Upper lobe of left lung (tissue), 6 donors: ENCODE results near the gene DDX27. TPM values are rescaled to one million over a fixed set of nuclear protein-coding genes. Genes with fewer than 3 reads are reported as not detected.

Experiments used
- ATAC-seq, 2 donors: fragments of 200-7000 bp; cut with Tn5 transposase; one replicate each; pipeline ENCODE4 v1.9.1; 2022; ENCODE audit warnings: mild to moderate bottlenecking in 2 of 2, moderate library complexity in 2 of 2; ENCODE audit not compliant: low FRiP score in 2 of 2
- DNase-seq, 2 donors: peaks; one replicate each; pipeline ENCODE4 v3.0.0-alpha.2; 2019 to 2020
- H3K27ac ChIP-seq, 4 donors: fragments of 200-600 bp; sonication (generic); one replicate each; pipeline ENCODE4 v1.5.1; 2016 to 2019
- H3K27me3 ChIP-seq, 4 donors: fragments of 200-600 bp; sonication (generic); one replicate each; pipeline ENCODE4 v1.5.1; 2017 to 2019
- H3K36me3 ChIP-seq, 4 donors: fragments of 200-600 bp; sonication (generic); one replicate each; pipeline ENCODE4 v1.5.1; 2016 to 2019
- H3K4me1 ChIP-seq, 4 donors: fragments of 200-600 bp; sonication (generic); one replicate each; pipeline ENCODE4 v1.5.1; 2018 to 2019
- H3K4me3 ChIP-seq, 4 donors: fragments of 200-600 bp; sonication (generic); one replicate each; pipeline ENCODE4 v1.5.1; 2017 to 2019; ENCODE audit warnings: mild to moderate bottlenecking in 2 of 4, moderate library complexity in 1 of 4
- H3K9me3 ChIP-seq, 4 donors: fragments of 200-600 bp; sonication (generic); one replicate each; pipeline ENCODE4 v1.5.1; 2018 to 2019
- EP300 ChIP-seq, 4 donors: sonication (generic); formaldehyde crosslinking; IDR thresholded peaks; one replicate each; pipeline ENCODE4 v1.5.1; 2017; ENCODE audit warnings: antibody characterized with exemption in 4 of 4, control low read depth in 2 of 4
- POLR2A ChIP-seq, 4 donors: fragments of 450-650 bp; IDR thresholded peaks; one replicate each; pipeline ENCODE4 v1.5.1; 2016 to 2017; ENCODE audit warnings: antibody characterized with exemption in 4 of 4, mild to moderate bottlenecking in 2 of 4
- POLR2AphosphoS5 ChIP-seq, 2 donors: sonication (generic); formaldehyde crosslinking; IDR thresholded peaks; one replicate each; pipeline ENCODE4 v1.5.1; 2017; ENCODE audit warnings: antibody characterized with exemption in 2 of 2
- WGBS, 2 donors: methylation state at CpG; one replicate each; pipeline ENCODE4 v1.1.5; 2017 to 2018; 5-methylcytosine and 5-hydroxymethylcytosine counted together
- total RNA-seq, 6 donors: library from RNA; depleted of rRNA in 4 of 6; stranded (reverse); fragments of >200 nt in 4 of 6; gene quantifications; one replicate each; pipeline versions ENCODE4 v1.1.0 to v1.2.1, GENCODE V29; 2016 to 2021
- TF ChIP-seq, protein P1 (sequence below), 6 experiments: fragments of 450-650 bp in 4 of 6; fragments of 200-600 bp in 2 of 6; sonication (generic) in 2 of 6; IDR thresholded peaks; one replicate each; pipeline ENCODE4 v1.5.1; 2016 to 2019; ENCODE audit warnings: antibody characterized with exemption in 6 of 6
- donor health status: DM: no; HTN: no; CAD: no; lungs with moderate emphysema.
- donor health status: DM: no; HTN: yes; CAD: no; lungs with severe emphysema.

The DDX27 gene
- total RNA-seq, 6 donors from 2014 or later, result 26.7 to 43.0 (median 31.0) TPM

DNA sequence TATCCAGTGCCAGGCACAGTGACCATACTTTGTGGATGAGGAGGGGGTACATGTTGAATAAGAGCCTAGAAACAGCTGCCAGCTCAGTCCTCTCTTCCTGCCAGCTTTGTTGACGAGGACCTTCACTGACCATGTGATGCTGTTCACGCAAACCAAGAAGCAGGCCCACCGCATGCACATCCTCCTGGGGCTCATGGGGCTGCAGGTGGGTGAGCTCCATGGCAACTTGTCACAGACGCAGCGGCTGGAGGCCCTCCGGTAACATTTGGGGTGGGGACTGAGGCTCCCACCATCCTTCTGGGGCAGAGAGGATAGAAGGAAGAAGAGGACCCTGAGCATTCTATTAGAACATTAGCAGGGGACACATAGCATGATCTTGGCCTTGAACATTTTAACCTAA lies 15.6 kb downstream of the DDX27 start:
- no peaks in the 10 kb centered on the region for H3K9me3 ChIP-seq
- no peak for DNase-seq
- no peak overlapping the region for H3K4me3 ChIP-seq
- 88 to 91% methylated on average over 3 to 6 of the region's 6 CpGs for WGBS, 2 donors
- TF ChIP-seq, protein P1, sequence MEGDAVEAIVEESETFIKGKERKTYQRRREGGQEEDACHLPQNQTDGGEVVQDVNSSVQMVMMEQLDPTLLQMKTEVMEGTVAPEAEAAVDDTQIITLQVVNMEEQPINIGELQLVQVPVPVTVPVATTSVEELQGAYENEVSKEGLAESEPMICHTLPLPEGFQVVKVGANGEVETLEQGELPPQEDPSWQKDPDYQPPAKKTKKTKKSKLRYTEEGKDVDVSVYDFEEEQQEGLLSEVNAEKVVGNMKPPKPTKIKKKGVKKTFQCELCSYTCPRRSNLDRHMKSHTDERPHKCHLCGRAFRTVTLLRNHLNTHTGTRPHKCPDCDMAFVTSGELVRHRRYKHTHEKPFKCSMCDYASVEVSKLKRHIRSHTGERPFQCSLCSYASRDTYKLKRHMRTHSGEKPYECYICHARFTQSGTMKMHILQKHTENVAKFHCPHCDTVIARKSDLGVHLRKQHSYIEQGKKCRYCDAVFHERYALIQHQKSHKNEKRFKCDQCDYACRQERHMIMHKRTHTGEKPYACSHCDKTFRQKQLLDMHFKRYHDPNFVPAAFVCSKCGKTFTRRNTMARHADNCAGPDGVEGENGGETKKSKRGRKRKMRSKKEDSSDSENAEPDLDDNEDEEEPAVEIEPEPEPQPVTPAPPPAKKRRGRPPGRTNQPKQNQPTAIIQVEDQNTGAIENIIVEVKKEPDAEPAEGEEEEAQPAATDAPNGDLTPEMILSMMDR (IDR thresholded peaks at IDR 0.05), result no peak
- TF ChIP-seq EP300 (IDR thresholded peaks at IDR 0.05), result no peak
- no peak for TF ChIP-seq POLR2AphosphoS5 (IDR thresholded peaks at IDR 0.05)
- TF ChIP-seq POLR2A (IDR thresholded peaks at IDR 0.05), result no peak
- H3K4me1 ChIP-seq, result peaks cover 0 to 9% (median 0%) of the 10 kb centered on the region in 4 donors
- peaks cover 62 to 97% (median 89%) of the 10 kb centered on the region in 4 donors for H3K36me3 ChIP-seq
- no peak overlapping the region for H3K27ac ChIP-seq
- H3K27me3 ChIP-seq, result no peaks in the 10 kb centered on the region
- ATAC-seq, result no peak

DNA sequence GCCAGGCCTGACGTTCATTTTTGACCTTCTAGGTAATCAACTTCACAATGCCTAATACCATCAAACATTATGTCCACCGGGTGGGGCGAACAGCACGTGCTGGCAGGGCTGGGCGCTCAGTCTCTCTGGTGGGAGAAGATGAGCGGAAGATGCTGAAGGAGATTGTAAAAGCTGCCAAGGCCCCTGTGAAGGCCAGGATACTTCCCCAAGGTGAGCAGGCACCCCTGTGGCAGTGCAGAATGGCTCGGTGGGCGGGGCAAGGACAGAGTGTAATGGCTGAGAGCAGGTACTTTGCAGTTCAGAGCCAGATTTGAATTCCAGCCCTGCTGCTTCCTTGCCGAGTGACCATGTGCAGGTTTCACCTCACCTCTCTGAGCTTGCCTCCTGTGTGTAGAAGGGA lies 17.1 kb downstream of the DDX27 start:
- no peak for ATAC-seq

DNA sequence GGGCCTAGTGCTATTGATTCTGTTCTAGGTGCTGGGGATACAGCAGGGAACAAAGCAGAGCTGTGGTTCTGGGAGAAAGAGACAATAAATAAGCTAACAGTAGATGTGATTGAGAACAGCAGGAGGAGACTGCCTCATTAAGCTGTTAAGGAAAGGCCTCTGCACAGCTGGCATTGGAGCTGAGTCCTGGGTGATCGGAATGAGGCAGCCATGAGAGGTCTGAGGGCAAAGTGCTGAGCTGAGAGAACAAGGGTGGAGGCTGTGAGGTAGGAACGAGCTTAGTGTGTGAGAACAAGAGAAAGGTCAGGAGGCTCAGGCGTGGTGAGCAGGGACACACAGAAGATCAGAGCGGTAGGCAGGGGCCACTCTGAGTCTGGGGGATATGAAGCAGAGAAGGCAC lies 18.3 kb downstream of the DDX27 start:
- Histone ChIP-seq H3K36me3 (peaks cover 61 to 97% (median 89%) of the 10 kb centered on the region in 4 donors), H3K9me3 (no peaks in the 10 kb centered on the region), H3K4me3 (no peak overlapping the region), H3K27ac (no peak overlapping the region), H3K27me3 (no peaks in the 10 kb centered on the region), H3K4me1 (no peaks in the 10 kb centered on the region)
- no peak for DNase-seq
- no peak for TF ChIP-seq POLR2A (IDR thresholded peaks at IDR 0.05)
- TF ChIP-seq EP300 (IDR thresholded peaks at IDR 0.05), result no peak
- TF ChIP-seq POLR2AphosphoS5 (IDR thresholded peaks at IDR 0.05), result no peak
- TF ChIP-seq, protein P1 (IDR thresholded peaks at IDR 0.05), result no peak
- WGBS, 2 donors, result 95 to 96% methylated on average over 4 of the region's 4 CpGs
- ATAC-seq, result no peak

More for the DNA sequence above, 17.1 kb downstream of the DDX27 start:
- H3K4me3 ChIP-seq, result no peak overlapping the region
- no peaks in the 10 kb centered on the region for H3K27me3 ChIP-seq
- TF ChIP-seq EP300 (IDR thresholded peaks at IDR 0.05) (no peak), POLR2AphosphoS5 (IDR thresholded peaks at IDR 0.05) (no peak), POLR2A (IDR thresholded peaks at IDR 0.05) (no peak)
- TF ChIP-seq, protein P1 (IDR thresholded peaks at IDR 0.05), result no peak
- no peaks in the 10 kb centered on the region for H3K9me3 ChIP-seq
- peaks cover 59 to 97% (median 88%) of the 10 kb centered on the region in 4 donors for H3K36me3 ChIP-seq
- no peak for DNase-seq
- WGBS, 2 donors, result 94 to 95% methylated on average over 9 of the region's 9 CpGs
- no peaks in the 10 kb centered on the region for H3K4me1 ChIP-seq
- H3K27ac ChIP-seq, result no peak overlapping the region

DNA sequence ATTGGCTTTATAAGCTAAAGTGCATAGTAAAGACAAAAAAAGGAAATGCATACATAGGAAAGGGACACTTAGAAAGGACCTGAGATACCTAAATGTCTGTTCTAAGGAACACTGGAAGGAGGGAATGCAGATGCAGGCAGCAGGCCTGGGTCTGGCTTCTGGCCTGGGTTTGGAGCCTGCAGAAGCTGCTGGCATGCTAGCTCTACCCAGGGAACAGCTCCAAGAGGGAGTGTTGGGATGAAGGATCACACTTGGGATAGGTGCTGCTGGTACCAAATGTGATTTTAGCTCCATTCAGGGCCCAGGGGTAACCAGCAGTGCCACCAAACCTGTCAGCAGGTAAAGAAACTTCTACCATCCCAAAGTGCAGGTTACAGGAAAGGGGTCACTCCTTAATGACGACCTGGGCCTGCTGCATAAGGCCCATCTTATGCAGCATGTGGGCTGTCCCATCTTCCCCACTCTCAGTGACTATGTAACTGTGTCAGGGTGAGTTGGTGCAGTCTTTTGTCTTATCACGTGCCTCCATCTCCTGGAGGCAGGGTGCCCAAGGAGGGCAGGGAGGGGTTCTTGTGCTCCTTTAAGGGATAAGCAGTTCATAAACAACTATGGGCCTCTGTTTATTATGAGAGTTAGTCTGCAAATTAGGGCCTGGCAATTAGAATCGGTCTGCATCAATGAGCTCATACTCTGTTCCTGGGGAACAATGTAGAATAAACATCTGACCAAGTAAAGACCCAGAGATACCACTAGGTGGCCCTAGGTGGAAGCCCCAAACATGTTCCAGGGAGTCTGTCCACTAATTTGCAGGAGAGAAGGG lies 26.9 kb downstream of the DDX27 start:
- H3K27ac ChIP-seq, result peak overlapping the region in 2 of 4 donors; percentile 50 to 55
- peaks cover 11 to 31% (median 24%) of the 10 kb centered on the region in 4 donors for H3K4me1 ChIP-seq
- TF ChIP-seq EP300 (IDR thresholded peaks at IDR 0.05) (no peak), POLR2AphosphoS5 (IDR thresholded peaks at IDR 0.05) (peak in 1 of 2 donors; percentile 16), POLR2A (IDR thresholded peaks at IDR 0.05) (no peak)
- TF ChIP-seq, protein P1 (IDR thresholded peaks at IDR 0.05), result peak; percentile 26 to 66 (median 57)
- no peaks in the 10 kb centered on the region for H3K27me3 ChIP-seq
- peak; percentile 76 to 82 for ATAC-seq
- no peak for DNase-seq
- no peaks in the 10 kb centered on the region for H3K9me3 ChIP-seq
- no peak overlapping the region for H3K4me3 ChIP-seq
- 20 to 33% methylated on average over 3 of the region's 3 CpGs for WGBS, 2 donors
- peaks cover 41 to 98% (median 92%) of the 10 kb centered on the region in 4 donors for H3K36me3 ChIP-seq
